DOHH2 (cell line): ENCODE results near the gene OTULINL.

Experiments used
- CTCF ChIP-seq: fragments of 200-600 bp; sonication (generic); IDR thresholded peaks from one replicate; pipeline ENCODE4 v1.5.1; 2014; ENCODE audit warnings: antibody characterized with exemption, mild to moderate bottlenecking, low read depth, low read length; ENCODE audit not compliant: poor library complexity, severe bottlenecking
- EZH2phosphoT487 ChIP-seq: fragments of 200-600 bp; sonication (generic); IDR thresholded peaks from 2 replicates; pipeline ENCODE4 v1.6.1; 2017; ENCODE audit warnings: borderline replicate concordance, mild to moderate bottlenecking, antibody characterized with exemption, low read length, moderate library complexity, mixed read lengths

DNA sequence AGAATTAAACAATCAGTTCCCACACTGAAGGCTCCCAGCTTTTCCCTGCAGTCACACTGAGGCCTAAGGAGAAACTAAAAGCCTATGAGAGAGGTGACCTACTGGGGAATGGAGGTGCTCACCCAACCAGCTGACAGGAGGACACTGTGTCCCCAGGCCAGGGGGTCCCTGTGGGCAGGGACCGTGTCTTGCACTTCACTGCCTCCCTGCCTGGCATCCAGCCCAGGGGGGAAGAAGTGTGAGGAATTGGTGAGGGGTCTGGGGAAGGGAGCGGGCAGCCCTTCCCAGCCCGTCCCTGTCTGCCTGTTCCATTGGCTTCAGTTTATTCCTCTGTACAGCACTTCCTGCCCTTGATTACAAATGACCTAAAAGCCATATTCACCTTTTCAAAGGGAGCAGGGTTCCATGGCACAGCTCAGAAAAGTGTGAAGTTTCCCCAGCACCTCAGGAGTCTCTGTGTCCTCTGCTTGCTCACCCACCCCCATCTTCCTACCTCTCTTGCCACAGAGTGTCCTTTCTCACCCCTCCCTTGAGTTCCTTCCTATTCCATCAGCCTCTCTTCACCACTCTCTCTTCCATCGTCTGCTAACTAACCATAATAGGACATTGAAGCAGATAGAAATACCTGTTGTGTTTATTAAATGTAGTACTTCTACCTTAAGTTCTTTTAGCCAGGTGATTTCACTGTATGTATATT lies 12.9 kb downstream of the OTULINL start:
- no peak for TF ChIP-seq CTCF
- TF ChIP-seq EZH2phosphoT487 = no peak
